ACHN (cell line): ENCODE measurements around the gene PCDHGB7.
"Not testable (repeated sequence)": the region's sequence is repeated elsewhere in the genome, so short reads cannot be mapped to it uniquely, and the experiment has no call there.

ENCODE experiments used
- DNase-seq: peaks from one replicate; pipeline ENCODE4 v3.0.0-alpha.2; 2015
- in situ Hi-C: cut with HindIII; loops from 2 replicates; pipeline ENCODE4 v1.10.0; 2017; ENCODE audit warnings: low sequenced_read_pairs, low pct_ligation_motif_present, low pct_unique_long_range_greater_than_20kb

PCDHGB7 gene

GRCh38 chr5:141420855-141421488, 3.5 kb downstream of the PCDHGB7 start, which contains the start of gene PCDHGA11:
Gene PCDHGA11, plus strand, starts transcription at chr5:141421051. Its CDS starts 177 bp downstream, at chr5:141421228.
- in situ Hi-C loops, result no loop called here
- peak; percentile 1 for DNase-seq

DNA sequence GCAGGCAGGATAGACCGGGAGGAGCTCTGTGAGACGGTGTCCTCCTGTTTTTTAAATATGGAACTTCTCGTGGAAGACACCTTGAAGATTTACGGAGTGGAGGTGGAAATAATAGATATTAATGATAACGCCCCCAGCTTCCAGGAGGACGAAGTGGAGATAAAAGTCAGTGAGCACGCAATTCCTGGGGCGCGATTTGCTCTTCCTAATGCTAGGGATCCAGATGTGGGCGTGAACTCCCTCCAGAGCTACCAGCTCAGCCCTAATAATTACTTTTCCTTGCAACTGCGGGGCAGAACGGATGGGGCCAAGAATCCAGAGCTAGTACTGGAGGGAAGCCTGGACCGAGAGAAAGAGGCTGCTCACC, 4.0 kb downstream of the PCDHGB7 start:
- DNase-seq, result no peak
- in situ Hi-C loops, result no loop called here

- DNase-seq, result no peak
- in situ Hi-C loops, result no loop called here
Measured at GRCh38 chr5:141422742-141423291, 5.3 kb downstream of the PCDHGB7 start.

- in situ Hi-C loops, result no loop called here
- DNase-seq, result no peak
Measured at GRCh38 chr5:141427783-141428426, 10.4 kb downstream of the PCDHGB7 start.

DNA sequence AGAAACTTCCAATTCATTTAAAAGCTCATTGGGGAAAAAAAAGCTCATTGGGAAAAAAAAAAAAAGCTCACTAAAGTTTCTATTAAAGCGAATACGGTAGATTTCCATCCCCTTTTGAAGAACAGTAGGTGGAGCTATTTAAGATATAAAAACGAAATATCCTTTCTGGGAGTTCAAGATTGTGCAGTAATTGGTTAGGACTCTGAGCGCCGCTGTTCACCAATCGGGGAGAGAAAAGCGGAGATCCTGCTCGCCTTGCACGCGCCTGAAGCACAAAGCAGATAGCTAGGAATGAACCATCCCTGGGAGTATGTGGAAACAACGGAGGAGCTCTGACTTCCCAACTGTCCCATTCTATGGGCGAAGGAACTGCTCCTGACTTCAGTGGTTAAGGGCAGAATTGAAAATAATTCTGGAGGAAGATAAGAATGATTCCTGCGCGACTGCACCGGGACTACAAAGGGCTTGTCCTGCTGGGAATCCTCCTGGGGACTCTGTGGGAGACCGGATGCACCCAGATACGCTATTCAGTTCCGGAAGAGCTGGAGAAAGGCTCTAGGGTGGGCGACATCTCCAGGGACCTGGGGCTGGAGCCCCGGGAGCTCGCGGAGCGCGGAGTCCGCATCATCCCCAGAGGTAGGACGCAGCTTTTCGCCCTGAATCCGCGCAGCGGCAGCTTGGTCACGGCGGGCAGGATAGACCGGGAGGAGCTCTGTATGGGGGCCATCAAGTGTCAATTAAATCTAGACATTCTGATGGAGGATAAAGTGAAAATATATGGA, 13.0 kb downstream of the PCDHGB7 start, which contains the start of gene PCDHGA12:
Gene PCDHGA12 (plus strand): TSS at position 176 of the 782 bp plus-strand sequence. CDS start 253 bp downstream, at position 429.
- DNase-seq, result no peak
- in situ Hi-C loops, result no loop called here

- no peak for DNase-seq
- in situ Hi-C loops, result no loop called here
Measured at GRCh38 chr5:141431286-141431685, 13.8 kb downstream of the PCDHGB7 start.

GRCh38 chr5:141432308-141432707, 14.8 kb downstream of the PCDHGB7 start:
- in situ Hi-C loops, DNase-seq: not testable (repeated sequence)

DNA sequence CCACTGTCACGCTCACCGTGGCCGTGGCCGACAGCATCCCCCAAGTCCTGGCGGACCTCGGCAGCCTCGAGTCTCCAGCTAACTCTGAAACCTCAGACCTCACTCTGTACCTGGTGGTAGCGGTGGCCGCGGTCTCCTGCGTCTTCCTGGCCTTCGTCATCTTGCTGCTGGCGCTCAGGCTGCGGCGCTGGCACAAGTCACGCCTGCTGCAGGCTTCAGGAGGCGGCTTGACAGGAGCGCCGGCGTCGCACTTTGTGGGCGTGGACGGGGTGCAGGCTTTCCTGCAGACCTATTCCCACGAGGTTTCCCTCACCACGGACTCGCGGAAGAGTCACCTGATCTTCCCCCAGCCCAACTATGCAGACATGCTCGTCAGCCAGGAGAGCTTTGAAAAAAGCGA, 15.2 kb downstream of the PCDHGB7 start:
- DNase-seq, in situ Hi-C loops: not testable (repeated sequence)

DNA sequence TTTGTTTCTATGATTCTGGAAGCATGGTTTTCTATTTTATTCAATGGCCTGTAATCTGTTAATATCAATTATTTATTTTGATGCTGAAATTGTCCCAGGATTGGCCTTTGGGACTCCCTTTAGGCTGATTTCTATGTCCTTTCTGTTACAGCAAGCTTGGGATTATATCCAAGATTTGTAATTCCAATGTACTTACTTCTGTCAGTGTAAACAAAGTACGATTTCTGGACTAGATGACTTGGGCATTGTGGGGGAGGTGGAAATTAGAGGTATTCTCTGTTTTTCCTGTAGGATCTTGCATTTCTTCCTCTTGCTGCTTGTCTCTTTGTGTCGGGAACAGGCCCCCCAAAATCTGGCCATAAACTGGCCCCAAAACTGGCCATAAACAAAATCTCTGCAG, 16.5 kb downstream of the PCDHGB7 start:
- DNase-seq, result no peak
- in situ Hi-C loops, result no loop called here

DNA sequence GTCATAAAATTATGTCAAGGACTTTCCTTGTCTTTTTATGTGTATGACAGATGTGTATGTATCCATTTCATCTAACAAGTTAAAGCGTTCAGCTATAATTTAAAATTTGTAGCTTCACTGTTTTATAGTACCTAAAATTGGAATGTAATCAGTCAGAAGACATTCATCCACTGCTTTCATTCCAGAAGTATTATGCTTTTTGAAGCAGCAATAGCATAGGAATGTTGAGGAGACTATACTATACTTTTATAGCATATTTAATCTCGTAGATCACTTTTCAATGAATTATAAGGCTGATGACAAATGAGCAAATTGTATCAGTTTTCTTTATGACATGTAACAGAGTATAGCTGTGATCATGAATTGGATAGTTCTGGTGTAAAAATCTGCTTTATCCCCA, 19.7 kb downstream of the PCDHGB7 start:
- in situ Hi-C loops, result no loop called here
- DNase-seq, result no peak

DNA sequence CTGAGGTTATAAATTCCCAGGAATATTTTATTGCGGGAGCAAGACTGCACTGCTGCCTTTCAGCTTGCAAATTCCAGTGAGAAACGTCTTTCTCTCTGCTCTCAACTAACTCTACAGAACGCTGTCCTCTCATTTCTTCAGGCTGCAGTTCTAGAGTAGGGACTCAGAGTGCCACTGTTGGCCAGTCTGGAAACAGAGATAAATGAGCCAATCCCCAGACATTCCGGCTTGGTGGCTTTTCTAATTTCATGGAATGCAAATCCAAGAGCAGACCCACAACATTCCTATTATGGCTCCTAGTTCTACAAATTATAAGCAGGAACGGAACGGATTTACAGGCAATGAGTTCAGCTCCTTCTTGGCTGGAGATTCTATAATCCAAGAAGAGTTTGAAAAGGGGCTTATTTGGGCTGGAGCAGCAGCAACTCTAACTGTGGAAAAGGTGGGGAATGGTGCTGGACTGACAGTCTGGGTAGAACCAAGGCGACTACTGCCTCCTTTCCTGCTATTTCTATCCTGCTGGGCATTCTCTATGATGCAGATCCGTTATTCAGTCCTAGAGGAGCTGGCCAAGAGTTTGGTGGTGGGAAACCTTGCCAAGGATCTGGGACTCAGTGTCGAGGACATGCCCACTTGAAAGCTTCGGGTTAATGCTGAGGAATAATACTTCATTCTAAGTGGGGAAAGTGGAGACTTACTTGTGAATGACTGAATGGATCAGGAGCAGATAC, 22.1 kb downstream of the PCDHGB7 start:
- in situ Hi-C loops, result no loop called here

DNA sequence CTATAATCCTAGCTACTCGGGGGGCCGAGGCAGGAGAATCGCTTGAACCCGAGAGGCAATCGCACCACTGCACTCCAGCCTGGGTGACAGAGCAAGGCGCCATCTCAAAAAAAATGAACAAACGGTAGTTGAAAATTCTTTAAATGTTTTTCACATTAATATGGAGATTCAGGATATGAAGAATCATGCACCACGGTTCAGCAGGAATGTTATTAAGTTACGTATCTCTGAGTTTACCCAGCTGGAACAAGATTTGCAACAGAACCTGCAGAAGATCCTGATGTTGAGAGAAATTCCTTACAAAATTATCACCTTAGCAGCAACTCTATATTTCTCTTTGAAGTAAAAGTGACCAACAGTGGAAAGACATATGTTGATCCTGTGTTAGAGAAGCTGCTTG, 22.9 kb downstream of the PCDHGB7 start:
- DNase-seq, result no peak
- in situ Hi-C loops, result no loop called here

More for the DNA sequence above, 22.1 kb downstream of the PCDHGB7 start:
- no peak for DNase-seq

GRCh38 chr5:141441571-141442170, 24.2 kb downstream of the PCDHGB7 start:
- in situ Hi-C loops, result no loop called here

DNA sequence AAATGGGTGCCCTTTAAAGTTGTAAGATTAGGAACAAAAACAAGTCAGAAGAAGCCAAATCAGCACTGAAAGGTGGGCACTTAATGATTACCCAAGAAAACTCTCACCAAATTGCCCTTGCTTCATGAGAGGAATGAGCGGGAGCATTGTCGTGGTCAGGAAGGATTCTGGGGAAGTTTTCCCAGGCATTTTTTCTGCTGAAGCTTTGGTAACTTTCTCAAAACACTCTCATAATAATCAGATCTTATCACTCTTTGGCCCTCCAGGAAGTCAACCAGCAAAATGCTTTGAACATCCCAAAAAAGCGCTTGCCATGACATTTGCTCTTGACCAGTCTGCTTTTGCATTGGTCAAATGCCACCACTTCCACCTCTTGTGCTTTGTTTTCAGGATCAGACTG, 47.9 kb downstream of the PCDHGB7 start:
- DNase-seq, result no peak
- in situ Hi-C loops, result no loop called here

More at GRCh38 chr5:141441571-141442170, 24.2 kb downstream of the PCDHGB7 start:
- no peak for DNase-seq
